ENCODE data around the gene TNFRSF25.

Gene TNFRSF25

DNA sequence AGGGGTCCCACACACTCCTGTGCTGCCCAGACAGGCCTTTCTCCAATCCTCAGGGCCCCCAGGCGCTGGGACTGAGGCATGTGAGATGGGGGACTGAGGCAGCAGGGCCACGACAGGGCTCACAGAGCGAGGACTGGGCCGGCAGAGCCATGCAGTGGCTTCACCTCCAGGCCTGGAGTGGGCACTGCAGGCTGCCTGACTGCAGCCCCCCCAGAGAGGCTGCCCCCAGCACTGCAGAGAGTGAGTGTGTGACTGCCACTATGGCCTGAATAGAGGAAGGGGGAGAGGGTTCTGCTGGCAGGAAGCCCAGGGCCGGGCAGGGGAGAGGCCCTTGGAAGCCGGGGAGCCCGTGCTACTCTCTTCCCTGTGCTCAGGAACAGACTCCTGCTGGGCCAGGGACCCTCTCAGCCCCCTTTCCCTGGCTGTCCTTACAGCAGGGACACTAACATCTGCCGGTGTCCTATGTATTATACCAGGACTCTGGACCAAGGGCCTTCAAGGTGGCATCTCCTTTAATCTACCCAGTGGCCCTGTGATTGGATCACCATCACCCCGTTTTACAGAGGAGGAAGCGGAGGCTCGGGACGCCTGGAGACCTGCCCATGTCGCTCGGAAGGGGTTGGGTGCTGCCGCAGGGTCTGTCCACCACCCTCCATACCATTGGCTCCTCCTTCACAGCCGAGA, 45.7 kb upstream of the TNFRSF25 start:
- DNase-seq = no peak

DNA sequence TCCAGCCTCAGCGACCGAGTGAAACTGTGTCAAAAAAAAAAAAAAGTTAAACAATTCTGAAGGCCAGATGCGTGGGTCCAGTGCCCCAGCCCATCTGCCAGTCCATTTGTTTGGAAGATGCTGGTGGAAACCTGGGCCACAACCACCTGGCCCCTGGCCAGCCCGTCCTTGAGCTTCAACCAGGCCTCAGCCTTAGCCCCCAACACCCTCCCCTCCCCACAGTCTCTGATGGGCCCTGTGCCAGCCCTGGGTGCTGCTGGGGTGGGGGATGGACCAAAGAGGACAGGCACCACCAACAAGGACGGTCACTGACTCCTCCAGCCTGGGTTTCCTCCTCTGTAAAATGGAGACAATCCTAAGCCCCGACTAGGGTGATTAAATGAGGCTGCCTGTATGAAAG, 45.1 kb upstream of the TNFRSF25 start:
- H3K36me3 Mint-ChIP-seq (ENCODE audit: low read depth) = no peaks in the 10 kb centered on the region

More for the DNA sequence above, 45.7 kb upstream of the TNFRSF25 start:
- Mint-ChIP-seq H3K4me3 (no peak overlapping the region), H3K27me3 (ENCODE audit: low read depth, poor library complexity) (no peaks in the 10 kb centered on the region), H3K27ac (no peak overlapping the region), H3K36me3 (ENCODE audit: low read depth) (no peaks in the 10 kb centered on the region), H3K9me3 (no peaks in the 10 kb centered on the region), H3K4me1 (peaks cover 26% of the 10 kb centered on the region)
- TF ChIP-seq, protein P1, sequence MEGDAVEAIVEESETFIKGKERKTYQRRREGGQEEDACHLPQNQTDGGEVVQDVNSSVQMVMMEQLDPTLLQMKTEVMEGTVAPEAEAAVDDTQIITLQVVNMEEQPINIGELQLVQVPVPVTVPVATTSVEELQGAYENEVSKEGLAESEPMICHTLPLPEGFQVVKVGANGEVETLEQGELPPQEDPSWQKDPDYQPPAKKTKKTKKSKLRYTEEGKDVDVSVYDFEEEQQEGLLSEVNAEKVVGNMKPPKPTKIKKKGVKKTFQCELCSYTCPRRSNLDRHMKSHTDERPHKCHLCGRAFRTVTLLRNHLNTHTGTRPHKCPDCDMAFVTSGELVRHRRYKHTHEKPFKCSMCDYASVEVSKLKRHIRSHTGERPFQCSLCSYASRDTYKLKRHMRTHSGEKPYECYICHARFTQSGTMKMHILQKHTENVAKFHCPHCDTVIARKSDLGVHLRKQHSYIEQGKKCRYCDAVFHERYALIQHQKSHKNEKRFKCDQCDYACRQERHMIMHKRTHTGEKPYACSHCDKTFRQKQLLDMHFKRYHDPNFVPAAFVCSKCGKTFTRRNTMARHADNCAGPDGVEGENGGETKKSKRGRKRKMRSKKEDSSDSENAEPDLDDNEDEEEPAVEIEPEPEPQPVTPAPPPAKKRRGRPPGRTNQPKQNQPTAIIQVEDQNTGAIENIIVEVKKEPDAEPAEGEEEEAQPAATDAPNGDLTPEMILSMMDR (IDR thresholded peaks at IDR 0.05) = no peak

GRCh38 chr1:6510493-6510892, 44.5 kb upstream of the TNFRSF25 start:
- Mint-ChIP-seq H3K4me3 (no peak overlapping the region), H3K27ac (no peak overlapping the region), H3K4me1 (peaks cover 31% of the 10 kb centered on the region), H3K27me3 (ENCODE audit: low read depth, poor library complexity) (no peaks in the 10 kb centered on the region), H3K36me3 (ENCODE audit: low read depth) (no peaks in the 10 kb centered on the region), H3K9me3 (no peaks in the 10 kb centered on the region)
- no peak for DNase-seq
- TF ChIP-seq, protein P1 (IDR thresholded peaks at IDR 0.05) = no peak

More for the DNA sequence above, 45.1 kb upstream of the TNFRSF25 start:
- H3K27ac Mint-ChIP-seq = no peak overlapping the region
- DNase-seq = no peak
- no peak overlapping the region for H3K4me3 Mint-ChIP-seq
- TF ChIP-seq, protein P1 (IDR thresholded peaks at IDR 0.05) = no peak
- peaks cover 31% of the 10 kb centered on the region for H3K4me1 Mint-ChIP-seq
- no peaks in the 10 kb centered on the region for H3K27me3 Mint-ChIP-seq (ENCODE audit: low read depth, poor library complexity)
- H3K9me3 Mint-ChIP-seq = no peaks in the 10 kb centered on the region

- H3K27ac Mint-ChIP-seq = no peak overlapping the region
- no peaks in the 10 kb centered on the region for H3K36me3 Mint-ChIP-seq (ENCODE audit: low read depth)
- TF ChIP-seq, protein P1 (IDR thresholded peaks at IDR 0.05) = no peak
- H3K9me3 Mint-ChIP-seq = no peaks in the 10 kb centered on the region
- peaks cover 31% of the 10 kb centered on the region for H3K4me1 Mint-ChIP-seq
- no peak for DNase-seq
- H3K27me3 Mint-ChIP-seq (ENCODE audit: low read depth, poor library complexity) = no peaks in the 10 kb centered on the region
- H3K4me3 Mint-ChIP-seq = no peak overlapping the region
Measured at GRCh38 chr1:6509919-6510291, 43.9 kb upstream of the TNFRSF25 start.

DNA sequence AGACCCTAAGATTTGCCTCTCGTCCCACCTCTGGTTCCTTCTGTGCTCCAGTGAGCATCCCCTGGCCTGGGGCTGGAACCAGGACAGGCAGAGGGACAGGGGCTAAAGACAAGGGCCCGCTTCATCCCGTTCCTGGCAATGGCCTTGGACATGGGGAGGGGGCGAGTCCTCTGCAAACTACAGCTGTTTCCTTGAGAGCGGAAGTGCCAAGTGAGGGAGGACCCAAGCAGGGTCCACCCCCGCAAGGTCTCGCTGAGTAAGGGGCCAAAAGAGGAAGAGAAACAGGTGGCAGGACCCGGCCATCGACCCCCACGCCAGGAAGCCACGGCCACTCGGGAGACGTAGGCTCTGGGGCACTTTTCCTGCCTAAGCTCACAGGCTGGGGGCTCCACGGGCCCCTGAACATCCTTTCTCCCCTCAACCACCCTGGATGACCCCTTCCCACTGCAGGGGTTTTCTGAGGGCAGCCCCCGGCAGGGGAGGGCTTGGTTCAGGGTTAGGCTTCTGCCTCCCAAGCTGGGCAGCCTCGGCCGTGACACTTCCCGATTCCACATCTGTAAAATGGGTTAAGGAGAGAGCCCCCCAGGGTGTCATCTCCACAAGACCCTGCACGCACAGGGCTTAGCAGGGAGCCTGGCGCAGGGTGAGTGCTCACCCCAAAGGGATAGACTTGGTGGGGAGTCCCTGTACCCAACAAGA, 43.4 kb upstream of the TNFRSF25 start:
- H3K9me3 Mint-ChIP-seq = no peaks in the 10 kb centered on the region
- TF ChIP-seq, protein P1 (IDR thresholded peaks at IDR 0.05) = no peak

DNA sequence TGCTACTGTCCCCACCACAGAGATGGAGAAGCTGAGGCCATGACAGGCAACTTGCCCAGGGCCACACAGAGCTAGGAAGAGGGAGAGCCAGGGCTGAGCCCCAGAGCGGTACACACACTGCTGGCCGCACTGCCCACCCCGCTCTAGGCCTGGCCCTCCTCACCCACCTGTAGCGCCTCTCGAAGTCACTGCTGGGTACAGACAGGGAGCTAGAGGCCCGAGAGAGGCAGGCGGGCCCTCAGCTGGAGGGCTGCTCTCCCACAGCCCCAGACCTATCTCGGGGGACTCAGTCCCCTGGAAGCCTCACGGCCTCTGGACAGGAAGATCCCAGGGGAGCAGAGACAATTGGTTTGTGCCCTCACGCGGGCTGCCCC, 42.8 kb upstream of the TNFRSF25 start:
- peaks cover 4% of the 10 kb centered on the region for H3K27me3 Mint-ChIP-seq (ENCODE audit: low read depth, poor library complexity)
- no peak for DNase-seq
- no peak overlapping the region for H3K27ac Mint-ChIP-seq

More for the DNA sequence above, 43.4 kb upstream of the TNFRSF25 start:
- no peaks in the 10 kb centered on the region for H3K36me3 Mint-ChIP-seq (ENCODE audit: low read depth)
- no peak for DNase-seq
- H3K27ac Mint-ChIP-seq = no peak overlapping the region
- H3K27me3 Mint-ChIP-seq (ENCODE audit: low read depth, poor library complexity) = peaks cover 2% of the 10 kb centered on the region
- H3K4me3 Mint-ChIP-seq = no peak overlapping the region
- H3K4me1 Mint-ChIP-seq = peaks cover 37% of the 10 kb centered on the region

More for the DNA sequence above, 42.8 kb upstream of the TNFRSF25 start:
- Mint-ChIP-seq H3K9me3 (no peaks in the 10 kb centered on the region), H3K4me3 (no peak overlapping the region), H3K4me1 (peaks cover 38% of the 10 kb centered on the region), H3K36me3 (ENCODE audit: low read depth) (no peaks in the 10 kb centered on the region)
- TF ChIP-seq, protein P1 (IDR thresholded peaks at IDR 0.05) = no peak

All from nephron progenitor cell (in vitro differentiated cells).